A673 (cell line): ENCODE results near the gene PCDHB16. TPM values are rescaled to one million over a fixed set of nuclear protein-coding genes. Genes with fewer than 3 reads are reported as not detected.
"Not testable (repeated sequence)": the region's sequence is repeated elsewhere in the genome, so short reads cannot be mapped to it uniquely, and the experiment has no call there.

ENCODE experiments used
- BruUV-seq: library from RNA; stranded (reverse); fragments of 400-500 nt; replicated peaks from 2 replicates; lab custom pipeline; 2021; lab: Mats Ljungman, UMichigan
- CTCF ChIA-PET: fragments of 300-600 bp; sonication (Branson Sonifier 250); formaldehyde crosslinking; loops from one replicate; lab custom pipeline; 2022; ENCODE audit warnings: antibody characterized with exemption; lab: Charles Lee
- POLR2A ChIA-PET: fragments of 300-600 bp; sonication (Branson Sonifier 250); formaldehyde crosslinking; loops from one replicate; lab custom pipeline; 2022; ENCODE audit warnings: antibody characterized with exemption; ENCODE audit not compliant: low non-redundant PET; lab: Charles Lee
- DNase-seq: peaks from one replicate; pipeline ENCODE4 v3.0.0-alpha.2; 2015; ENCODE audit warnings: low spot score
- H3K27ac ChIP-seq: fragments of 200-600 bp; sonication (generic); 2 replicates; pipeline ENCODE4 v1.5.1; 2016; ENCODE audit warnings: mixed run types, low read depth, mild to moderate bottlenecking, mixed read lengths, antibody characterized with exemption, low read length; ENCODE audit not compliant: poor library complexity, severe bottlenecking
- H3K27me3 ChIP-seq: fragments of 200-600 bp; sonication (generic); replicated peaks from 2 replicates; pipeline ENCODE4 v1.6.1; 2017; ENCODE audit warnings: mixed run types, low read depth, mild to moderate bottlenecking, mixed read lengths, antibody characterized with exemption, low read length; ENCODE audit not compliant: insufficient read depth, poor library complexity
- H3K36me3 ChIP-seq: fragments of 200-600 bp; sonication (generic); 2 replicates; pipeline ENCODE4 v1.6.1; 2016; ENCODE audit warnings: mixed run types, mild to moderate bottlenecking, mixed read lengths, antibody characterized with exemption, low read length; ENCODE audit not compliant: insufficient read depth, poor library complexity, severe bottlenecking
- H3K4me1 ChIP-seq: fragments of 200-600 bp; sonication (generic); 2 replicates; pipeline ENCODE4 v1.6.1; 2017; ENCODE audit warnings: mixed run types, mild to moderate bottlenecking, mixed read lengths, antibody characterized with exemption, low read length; ENCODE audit not compliant: insufficient read depth, poor library complexity, severe bottlenecking
- H3K4me3 ChIP-seq: fragments of 200-600 bp; sonication (generic); 2 replicates; pipeline ENCODE4 v1.5.1; 2016; ENCODE audit warnings: low read depth, mixed run types, mild to moderate bottlenecking, mixed read lengths, low read length; ENCODE audit not compliant: poor library complexity, severe bottlenecking
- H3K9me3 ChIP-seq: fragments of 200-600 bp; sonication (generic); 2 replicates; pipeline ENCODE4 v1.6.1; 2016; ENCODE audit warnings: mixed run types, low read depth, mild to moderate bottlenecking, mixed read lengths, antibody characterized with exemption, low read length; ENCODE audit not compliant: poor library complexity, severe bottlenecking
- CTCF ChIP-seq: fragments of 300-800, 200-600 bp; sonication (generic); conservative IDR thresholded peaks from 2 replicates; pipeline ENCODE4 v1.5.1; 2017; ENCODE audit warnings: low read depth, mild to moderate bottlenecking, antibody characterized with exemption, low read length, moderate library complexity, mixed read lengths
- EZH2 ChIP-seq: fragments of 200-600 bp; sonication (generic); IDR thresholded peaks from 2 replicates; pipeline ENCODE4 v1.6.1; 2017; ENCODE audit warnings: borderline replicate concordance, low read depth, mild to moderate bottlenecking, mixed read lengths, antibody characterized with exemption, low read length; ENCODE audit not compliant: poor library complexity, severe bottlenecking
- intact Hi-C: fragments of 100-400 bp; cut with micrococcal nuclease; formaldehyde crosslinking; loops from one replicate; pipeline ENCODE4 v1.10.0; 2022; ENCODE audit not compliant: unreplicated experiment
- total RNA-seq: library from RNA; stranded (reverse); gene quantifications from 2 replicates; pipeline ENCODE4 v1.2.3, GENCODE V29; 2021

PCDHB16 gene
- total RNA-seq, 1 experiment from 2014 or later: 11.3 TPM

GRCh38 chr5:141175933-141176332 is 6.3 kb upstream of the PCDHB16 start:
- intact Hi-C loops: no loop called here
- no peak for DNase-seq
- TF ChIP-seq CTCF (no peak), EZH2 (no peak)
- BruUV-seq: no TSS peak
- Histone ChIP-seq H3K27me3 (no peaks in the 10 kb centered on the region), H3K27ac (no peak overlapping the region), H3K4me3 (no peak overlapping the region), H3K36me3 (no peaks in the 10 kb centered on the region), H3K4me1 (no peaks in the 10 kb centered on the region), H3K9me3 (no peaks in the 10 kb centered on the region)
- POLR2A ChIA-PET: no interaction called here
- CTCF ChIA-PET: no interaction called here

DNA sequence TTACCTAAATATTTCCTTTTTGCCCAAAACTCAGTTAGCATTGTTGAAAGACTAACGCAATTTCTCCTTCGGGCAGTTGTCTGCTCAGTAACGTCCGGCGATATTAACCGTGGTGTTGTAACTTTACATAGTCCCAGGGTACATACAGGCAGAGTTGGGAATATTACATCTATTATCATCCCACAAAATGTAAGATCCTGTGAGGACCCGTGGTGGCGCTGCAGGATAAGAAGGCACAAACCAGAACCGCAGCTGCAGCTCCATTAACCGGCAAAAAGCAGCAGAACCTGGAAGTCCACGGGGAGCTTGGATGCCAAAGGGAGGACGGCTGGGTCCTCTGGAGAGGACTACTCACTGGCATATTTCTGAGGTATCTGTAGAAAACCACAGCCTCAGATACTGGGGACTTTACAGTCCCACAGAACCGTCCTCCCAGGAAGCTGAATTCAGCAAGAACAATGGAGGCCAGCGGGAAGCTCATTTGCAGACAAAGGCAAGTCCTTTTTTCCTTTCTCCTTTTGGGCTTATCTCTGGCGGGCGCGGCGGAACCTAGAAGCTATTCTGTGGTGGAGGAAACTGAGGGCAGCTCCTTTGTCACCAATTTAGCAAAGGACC is 4.5 kb upstream of the PCDHB16 start, which contains the start of gene PCDHB8:
Gene PCDHB8 (plus strand): TSS at position 214 of the 615 bp plus-strand sequence. CDS start 245 bp downstream, at position 459.
- peak within 1 kb of the TSS; percentile 39 for H3K4me3 ChIP-seq

DNA sequence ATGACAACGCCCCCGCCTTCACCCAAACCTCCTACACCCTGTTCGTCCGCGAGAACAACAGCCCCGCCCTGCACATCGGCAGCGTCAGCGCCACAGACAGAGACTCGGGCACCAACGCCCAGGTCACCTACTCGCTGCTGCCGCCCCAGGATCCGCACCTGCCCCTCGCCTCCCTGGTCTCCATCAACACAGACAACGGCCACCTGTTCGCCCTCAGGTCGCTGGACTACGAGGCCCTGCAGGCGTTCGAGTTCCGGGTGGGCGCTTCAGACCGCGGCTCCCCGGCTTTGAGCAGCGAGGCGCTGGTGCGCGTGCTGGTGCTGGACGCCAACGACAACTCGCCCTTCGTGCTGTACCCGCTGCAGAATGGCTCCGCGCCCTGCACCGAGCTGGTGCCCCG is 2.8 kb upstream of the PCDHB16 start:
- H3K4me1 ChIP-seq, H3K9me3 ChIP-seq, H3K27ac ChIP-seq, H3K27me3 ChIP-seq, DNase-seq, POLR2A ChIA-PET, intact Hi-C loops, BruUV-seq, CTCF ChIA-PET, H3K4me3 ChIP-seq, H3K36me3 ChIP-seq: not testable (repeated sequence)

More for the DNA sequence above, 4.5 kb upstream of the PCDHB16 start, which contains the start of gene PCDHB8:
- H3K27ac ChIP-seq, BruUV-seq, H3K27me3 ChIP-seq, intact Hi-C loops, H3K9me3 ChIP-seq, POLR2A ChIA-PET, H3K36me3 ChIP-seq, H3K4me1 ChIP-seq: not testable (repeated sequence)
- CTCF ChIA-PET: interaction anchor here (0.6 kb wide), 1 partner anchor 21 kb away, joined by 3 read pairs; no protein-coding TSS in a partner anchor
- peak; percentile 54 for TF ChIP-seq CTCF
- peak; percentile 79 for DNase-seq

DNA sequence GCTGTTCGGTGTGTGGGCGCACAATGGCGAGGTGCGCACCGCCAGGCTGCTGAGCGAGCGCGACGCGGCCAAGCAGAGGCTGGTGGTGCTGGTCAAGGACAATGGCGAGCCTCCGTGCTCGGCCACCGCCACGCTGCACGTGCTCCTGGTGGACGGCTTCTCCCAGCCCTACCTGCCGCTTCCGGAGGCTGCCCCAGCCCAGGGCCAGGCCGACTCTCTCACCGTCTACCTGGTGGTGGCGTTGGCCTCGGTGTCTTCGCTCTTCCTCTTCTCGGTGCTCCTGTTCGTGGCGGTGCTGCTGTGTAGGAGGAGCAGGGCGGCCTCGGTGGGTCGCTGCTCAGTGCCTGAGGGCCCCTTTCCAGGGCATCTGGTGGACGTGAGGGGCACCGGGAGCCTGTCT is 2.3 kb upstream of the PCDHB16 start:
- intact Hi-C loops: loop anchor here (5.0 kb wide), 1 partner anchor 88 kb away; the partner anchor contains the start of gene PCDHB2

More for the DNA sequence above, 2.3 kb upstream of the PCDHB16 start:
- DNase-seq, H3K27ac ChIP-seq, H3K27me3 ChIP-seq, CTCF ChIA-PET, POLR2A ChIA-PET, H3K4me3 ChIP-seq, BruUV-seq, H3K36me3 ChIP-seq, H3K9me3 ChIP-seq, H3K4me1 ChIP-seq: not testable (repeated sequence)
